GDM1 (cell line): ENCODE results near the gene VASP.

Experiments used
- DNase-seq: peaks from one replicate; lab custom pipeline; 2025; lab: John Stamatoyannopoulos, UW

Gene VASP

DNA sequence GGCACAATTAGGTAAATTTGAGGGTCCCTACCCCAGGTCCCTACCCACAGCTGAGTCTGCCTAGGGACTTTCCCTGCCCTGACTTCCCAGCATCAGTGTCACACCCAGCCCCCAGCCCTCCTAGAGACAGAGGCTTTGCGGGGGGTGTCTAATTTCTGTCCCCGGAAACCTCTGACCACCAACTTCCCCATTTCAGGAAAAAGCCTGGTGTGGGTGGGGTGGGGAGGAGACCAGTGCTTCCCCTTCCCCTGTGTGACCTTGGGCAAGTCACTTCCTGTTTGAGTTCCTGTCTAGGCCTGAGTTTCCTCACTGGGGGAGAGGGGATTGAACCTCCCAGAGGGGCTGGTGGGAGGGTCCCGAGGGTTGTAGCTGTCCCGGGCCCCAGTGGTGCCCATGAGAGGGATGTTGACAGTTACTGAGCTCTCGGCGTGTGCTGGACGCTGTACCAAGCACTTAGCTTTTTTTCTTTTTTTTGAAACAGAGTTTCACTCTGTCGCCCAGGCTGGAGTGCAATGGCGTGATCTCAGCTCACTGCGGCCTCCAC is 7.9 kb downstream of the VASP start:
- DNase-seq = peak; percentile 82

DNA sequence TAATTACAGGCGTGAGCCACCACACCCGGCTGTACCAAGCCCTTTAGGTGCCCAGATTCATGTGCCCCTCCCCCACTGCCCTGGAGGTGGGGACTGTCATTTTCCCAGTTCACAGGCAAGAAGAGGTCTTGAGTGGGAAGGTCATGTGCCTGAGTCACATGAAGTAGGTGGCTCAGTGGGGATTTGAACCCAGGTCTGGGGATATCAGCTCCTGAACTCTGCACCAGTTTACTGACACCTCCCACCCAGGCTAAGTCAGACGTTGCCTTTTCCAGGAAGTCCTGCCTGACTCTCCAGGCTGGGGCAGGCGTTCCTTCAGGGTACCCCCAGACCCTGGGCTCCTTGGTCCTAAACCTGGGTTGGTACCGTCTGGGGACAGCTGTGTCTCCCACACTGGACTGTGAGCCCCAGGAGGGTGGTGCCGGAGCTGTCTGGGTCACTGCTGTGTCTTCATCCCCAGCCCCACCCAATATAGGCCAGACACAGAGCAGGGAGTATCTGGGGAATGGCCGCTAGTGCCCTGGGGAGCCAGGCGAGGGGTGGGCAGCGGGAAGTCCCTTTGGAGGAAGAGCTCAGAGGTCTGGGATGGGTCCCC is 8.6 kb downstream of the VASP start:
- no peak for DNase-seq

DNA sequence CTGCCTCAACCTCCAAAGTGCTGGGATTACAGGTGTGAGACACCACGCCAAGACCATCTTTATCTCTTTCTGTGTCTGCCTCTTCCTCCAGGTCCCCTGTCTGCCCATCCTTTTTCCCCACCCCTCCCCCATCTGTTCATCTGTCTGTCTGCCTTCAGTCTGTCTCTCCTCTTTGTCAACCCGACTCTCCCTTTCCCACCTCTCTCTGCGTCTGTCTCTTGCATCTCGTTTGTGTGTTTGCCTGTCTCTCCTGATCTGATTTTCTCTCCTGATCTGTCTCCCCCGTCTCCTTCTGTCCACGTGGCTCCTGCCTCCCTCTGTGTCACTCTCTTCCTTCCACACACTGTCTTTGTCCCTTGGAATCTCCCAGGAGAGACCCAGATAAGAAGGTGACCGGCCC is 10.0 kb downstream of the VASP start:
- no peak for DNase-seq

DNA sequence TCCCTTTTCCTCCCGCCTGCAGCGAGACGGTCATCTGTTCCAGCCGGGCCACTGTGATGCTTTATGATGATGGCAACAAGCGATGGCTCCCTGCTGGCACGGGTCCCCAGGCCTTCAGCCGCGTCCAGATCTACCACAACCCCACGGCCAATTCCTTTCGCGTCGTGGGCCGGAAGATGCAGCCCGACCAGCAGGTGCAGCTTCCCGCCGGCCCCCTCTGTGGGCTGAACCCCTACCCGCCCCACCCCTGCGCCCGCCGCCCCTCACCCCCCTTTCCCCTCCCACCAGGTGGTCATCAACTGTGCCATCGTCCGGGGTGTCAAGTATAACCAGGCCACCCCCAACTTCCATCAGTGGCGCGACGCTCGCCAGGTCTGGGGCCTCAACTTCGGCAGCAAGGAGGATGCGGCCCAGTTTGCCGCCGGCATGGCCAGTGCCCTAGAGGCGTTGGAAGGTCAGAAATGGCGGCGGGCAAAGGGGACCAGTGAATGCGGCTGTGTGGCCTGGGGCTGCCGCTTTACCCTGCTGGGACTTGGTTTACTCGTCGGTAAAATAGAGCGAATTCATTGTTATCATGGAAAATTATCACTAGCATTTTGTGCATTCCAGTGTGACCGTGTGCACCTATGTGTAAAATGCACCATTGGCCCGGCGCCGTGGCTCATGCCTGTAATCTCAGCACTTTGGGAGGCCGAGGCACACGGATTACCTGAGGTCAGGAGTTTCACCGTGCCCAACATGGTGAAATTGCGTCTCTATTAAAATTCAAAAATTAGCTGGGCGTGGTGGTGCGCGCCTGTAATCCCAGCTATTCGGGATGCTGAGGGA is 10.6 kb downstream of the VASP start:
- no peak for DNase-seq

DNA sequence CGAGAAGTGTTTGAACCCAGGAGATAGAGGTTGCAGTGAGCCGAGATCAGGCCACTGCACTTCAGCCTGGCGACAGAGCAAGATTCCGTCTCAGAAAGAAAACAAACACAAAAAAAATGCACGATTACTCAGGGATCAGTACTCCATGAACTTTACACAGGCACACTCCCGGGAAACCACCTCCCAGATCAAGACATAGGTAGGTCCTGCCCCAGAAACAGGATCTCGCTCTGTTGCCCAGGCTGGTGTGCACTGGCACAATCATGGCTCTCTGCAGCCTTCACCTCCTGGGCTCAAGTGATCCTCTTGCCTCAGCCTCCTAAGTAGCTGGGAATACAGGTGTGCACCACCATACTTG is 11.2 kb downstream of the VASP start:
- no peak for DNase-seq

DNA sequence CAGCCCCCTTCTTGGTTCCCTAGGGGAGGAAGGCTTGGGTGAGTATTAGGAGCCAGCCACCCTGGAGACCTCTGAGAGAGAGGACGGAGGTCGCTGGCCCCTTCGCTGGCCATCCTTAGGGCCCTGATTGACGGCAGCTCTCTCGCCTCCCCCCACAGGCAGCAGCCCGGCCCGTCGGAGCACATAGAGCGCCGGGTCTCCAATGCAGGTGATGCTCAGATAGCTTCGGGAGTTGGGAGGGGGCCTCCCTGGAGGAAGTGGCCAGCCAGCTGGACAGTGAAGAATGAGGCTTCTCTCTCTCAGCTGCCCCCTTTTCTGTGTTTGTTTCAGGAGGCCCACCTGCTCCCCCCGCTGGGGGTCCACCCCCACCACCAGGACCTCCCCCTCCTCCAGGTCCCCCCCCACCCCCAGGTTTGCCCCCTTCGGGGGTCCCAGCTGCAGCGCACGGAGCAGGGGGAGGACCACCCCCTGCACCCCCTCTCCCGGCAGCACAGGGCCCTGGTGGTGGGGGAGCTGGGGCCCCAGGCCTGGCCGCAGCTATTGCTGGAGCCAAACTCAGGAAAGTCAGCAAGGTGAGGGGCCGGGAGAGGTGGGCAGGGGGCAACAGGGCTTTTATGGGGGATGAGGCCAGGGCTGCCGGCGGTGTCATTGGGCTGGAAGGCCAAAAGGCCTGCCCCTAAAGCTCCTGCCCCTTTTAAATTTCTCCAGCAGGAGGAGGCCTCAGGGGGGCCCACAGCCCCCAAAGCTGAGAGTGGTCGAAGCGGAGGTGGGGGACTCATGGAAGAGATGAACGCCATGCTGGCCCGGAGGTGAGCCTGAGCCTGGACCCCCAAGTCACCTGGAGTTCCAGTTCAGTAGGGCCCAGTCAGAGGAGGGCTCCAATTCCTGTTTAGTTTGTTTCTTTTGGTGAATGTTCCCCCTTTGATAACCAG is 15.0 kb downstream of the VASP start:
- no peak for DNase-seq

DNA sequence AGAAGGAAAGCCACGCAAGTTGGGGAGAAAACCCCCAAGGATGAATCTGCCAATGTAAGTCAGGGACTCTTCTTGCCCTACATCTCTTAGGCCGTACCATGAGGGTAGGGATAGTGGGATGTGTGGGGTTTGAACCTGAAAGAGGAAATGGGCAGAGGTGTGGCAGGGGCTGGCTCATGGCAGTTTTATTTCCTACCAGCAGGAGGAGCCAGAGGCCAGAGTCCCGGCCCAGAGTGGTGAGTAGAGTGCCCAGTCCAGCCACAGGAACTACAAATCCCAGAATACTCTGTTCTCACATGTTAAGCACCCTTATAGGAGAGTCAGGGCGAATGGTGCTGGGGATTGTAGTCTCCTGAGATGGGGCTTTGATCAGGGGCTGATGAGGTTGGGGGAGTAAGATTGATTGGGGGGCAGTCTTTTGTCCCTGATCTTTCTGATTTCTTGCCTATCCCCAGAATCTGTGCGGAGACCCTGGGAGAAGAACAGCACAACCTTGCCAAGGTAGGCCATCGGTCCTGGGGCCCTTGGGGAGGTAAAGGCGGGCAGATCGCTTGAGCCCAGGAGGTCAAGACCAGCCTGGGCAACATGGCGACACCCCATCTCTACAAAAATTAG is 16.5 kb downstream of the VASP start:
- peak; percentile 48 for DNase-seq

DNA sequence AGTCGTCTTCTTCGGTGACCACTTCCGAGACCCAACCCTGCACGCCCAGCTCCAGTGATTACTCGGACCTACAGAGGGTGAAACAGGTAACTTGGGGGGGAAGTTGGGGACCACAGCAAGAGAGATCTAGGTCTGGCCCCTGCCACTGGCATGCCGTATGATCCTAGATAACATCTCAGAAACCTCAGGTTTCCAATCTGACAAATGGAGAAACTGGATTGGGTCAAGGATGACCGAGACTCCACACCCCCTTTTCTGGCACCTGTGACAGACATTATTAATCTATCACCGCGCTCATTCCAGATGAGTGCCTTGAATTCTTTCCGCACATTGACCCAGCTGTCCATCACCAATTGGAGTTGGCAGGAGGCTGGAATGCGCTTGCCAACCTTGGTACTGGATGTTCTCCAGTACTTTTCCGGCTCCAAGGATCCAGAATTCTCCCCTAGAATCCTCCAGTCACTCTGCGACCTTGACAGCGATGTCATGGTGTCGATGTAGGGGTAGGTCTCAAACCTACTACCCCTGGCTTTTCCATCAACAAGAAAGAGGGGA is 17.4 kb downstream of the VASP start:
- DNase-seq = no peak

DNA sequence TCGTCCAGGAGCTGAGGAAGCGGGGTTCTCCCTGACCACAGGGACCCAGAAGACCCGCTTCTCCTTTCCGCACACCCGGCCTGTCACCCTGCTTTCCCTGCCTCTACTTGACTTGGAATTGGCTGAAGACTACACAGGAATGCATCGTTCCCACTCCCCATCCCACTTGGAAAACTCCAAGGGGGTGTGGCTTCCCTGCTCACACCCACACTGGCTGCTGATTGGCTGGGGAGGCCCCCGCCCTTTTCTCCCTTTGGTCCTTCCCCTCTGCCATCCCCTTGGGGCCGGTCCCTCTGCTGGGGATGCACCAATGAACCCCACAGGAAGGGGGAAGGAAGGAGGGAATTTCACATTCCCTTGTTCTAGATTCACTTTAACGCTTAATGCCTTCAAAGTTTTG is 18.9 kb downstream of the VASP start:
- DNase-seq = no peak

DNA sequence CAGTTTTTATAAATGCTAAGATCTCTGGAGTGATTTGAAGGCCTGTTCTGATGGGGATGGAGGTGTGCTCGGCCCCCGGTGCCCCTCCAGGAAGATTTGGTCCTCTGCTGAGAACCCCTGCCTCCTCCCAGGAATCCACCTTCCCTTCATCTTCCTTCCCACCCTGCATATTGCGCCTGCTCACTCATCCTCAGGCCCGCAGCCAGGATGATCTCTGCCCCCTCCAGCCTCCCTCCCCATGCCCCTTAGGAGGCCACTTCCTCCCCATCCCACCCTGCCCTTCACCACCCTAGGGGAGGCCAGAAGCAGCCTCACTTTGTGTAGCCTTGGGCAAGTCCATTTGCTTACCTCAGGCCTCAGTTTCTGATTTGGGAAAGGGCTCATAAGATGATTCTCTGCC is 19.7 kb downstream of the VASP start:
- no peak for DNase-seq

DNA sequence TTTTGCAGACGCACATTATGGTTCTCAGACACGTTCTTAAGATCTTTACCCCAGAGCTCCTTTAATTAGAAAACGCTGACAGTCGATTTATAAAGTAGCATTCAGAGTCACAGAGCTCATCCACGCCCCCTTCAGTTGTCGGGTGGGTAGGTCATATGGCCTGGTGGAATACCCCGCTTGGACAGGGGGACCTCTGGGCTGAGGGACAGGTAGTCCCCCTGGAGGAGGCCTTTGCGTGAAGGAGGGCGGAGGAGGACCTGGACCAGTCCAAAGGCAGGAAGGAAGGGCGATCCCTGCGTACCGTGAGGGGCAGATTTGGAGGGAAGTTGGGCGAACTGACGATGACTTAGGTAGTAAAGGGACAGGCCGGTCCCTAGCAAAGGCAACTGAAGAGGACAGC is 20.5 kb downstream of the VASP start:
- DNase-seq = no peak

DNA sequence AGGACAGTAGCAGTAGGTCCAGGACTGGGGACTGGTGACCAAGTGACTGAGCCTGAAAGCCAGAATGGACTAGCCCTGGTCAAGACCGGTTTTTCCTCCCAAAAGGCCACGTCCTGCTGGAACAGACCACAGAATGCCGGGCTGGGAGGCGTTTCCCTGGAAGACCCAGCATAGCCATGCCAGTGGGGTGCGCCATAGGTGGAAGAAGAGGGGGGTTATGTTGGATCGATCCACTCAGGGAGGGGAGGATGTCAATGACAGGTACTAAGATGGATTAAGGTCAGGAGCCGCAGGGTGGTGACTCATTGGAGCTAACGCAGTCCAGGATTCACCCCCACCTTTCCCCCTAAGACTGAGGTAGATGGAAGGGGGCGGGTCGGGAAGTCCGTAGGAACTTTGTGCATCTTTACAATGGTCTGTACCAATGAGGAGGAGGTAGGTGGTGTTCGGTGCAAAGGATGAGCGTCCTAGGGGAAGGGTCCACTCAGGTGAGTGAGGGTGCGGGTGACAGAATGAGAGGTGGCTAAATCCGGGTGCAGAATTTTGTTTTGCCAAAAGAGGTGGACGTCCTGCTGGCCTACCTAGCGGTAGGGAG is 21.0 kb downstream of the VASP start:
- no peak for DNase-seq

DNA sequence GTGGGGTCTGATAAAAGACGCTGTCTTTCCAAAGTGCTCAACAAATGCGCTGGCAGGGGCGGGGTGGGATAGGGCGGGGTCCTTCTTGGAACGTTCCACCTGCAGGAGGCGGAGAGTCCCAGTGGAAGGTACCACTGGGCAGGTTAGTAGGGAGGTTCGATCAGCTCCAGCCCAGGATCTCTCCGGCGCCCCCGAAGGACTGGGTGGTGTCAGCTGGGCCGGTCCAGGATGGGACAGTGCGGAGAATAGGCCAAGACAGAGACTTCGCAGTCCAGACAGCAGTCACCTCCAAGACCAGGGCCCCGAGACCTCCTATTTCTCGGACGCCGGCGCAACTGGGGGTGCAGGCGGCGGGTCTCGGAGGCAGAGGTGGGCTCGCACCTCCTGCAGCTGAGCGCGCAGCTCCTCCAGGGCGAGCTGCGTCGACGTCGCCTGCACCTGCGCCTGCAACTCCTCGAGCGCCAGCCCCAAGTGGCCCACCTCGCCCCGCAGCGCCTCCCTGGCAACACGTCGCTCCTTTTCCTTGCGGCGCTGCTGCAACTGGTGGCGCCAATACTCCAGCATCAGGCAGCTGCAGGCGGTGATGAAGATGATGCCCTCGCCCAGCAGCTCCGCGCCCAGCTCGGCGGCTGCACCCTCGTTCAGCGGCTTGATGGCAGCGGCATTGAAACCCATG is 21.6 kb downstream of the VASP start:
- DNase-seq = no peak

DNA sequence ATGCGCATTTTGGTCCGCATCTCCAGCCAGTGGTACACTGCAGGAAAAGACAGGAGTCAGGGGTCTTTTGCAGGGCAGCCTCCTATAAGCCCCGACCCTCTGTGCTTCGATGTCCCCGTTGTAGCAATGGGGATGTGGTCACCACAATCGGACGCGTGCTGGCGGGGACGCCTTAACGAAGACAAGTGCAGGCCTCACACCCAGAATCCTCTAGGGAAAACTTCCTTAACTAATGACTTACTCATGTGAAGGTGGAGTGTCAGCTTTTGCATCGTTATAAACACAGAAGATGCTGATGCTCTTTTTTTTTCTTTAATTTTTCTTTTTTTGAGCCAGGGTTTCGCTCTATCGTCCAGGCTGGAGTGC is 22.1 kb downstream of the VASP start:
- no peak for DNase-seq

DNA sequence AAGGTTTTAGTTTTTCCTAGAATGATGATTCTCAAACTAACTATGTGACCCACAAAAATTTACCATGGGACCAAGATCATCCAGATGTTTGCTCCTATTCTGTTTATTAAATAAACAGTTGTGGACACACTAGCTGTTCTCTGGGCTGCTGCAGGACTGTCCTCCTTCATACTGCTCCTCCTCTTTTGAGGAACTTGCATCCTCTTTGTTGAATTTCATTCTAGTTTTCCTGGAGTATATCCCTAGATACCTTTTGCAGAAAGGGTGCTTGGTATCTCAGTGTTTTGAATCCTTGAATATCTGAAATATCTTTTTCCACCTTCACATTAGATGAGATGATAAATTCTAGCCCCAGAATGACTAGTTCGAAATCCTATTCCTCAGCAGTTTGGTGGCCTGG is 24.1 kb downstream of the VASP start:
- no peak for DNase-seq

DNA sequence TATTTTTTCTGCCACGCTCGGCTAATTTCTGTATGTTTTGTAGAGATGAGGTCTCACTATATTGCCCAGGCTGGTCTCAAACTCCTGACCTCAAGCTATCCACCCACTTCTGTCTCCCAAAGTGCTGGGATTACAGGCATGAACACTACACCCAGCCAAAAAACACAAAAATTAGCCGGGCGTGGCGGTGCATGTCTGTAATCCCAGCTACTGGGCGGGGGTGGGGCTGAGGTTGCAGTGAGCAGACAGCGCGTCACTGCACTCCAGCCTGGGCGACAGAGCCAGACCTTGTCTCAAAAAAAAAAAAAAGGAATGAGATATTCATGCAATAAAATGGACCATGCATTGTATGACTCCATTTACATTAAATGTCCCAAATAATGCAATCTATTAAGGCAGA is 32.2 kb downstream of the VASP start:
- DNase-seq = no peak

DNA sequence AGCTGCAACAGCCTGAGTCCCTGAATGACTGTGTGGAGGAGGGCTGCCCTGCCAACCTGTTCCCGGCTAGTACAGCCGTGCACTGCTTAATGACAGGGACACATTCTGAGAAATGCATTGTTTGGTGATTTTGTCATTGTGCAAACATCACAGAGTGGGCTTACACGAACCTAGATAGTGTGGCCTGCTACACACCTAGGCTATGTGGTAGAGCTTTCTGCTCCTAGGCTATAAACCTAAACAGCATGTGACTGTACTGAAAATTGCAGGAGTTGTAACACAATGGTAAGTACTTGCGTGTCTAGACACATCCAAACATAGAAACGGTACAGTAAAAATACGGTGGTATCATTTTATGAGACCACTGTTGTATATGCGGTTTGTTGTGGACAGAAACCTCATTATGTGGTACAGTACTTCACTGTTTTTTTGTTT is 35.0 kb downstream of the VASP start:
- DNase-seq = no peak

DNA sequence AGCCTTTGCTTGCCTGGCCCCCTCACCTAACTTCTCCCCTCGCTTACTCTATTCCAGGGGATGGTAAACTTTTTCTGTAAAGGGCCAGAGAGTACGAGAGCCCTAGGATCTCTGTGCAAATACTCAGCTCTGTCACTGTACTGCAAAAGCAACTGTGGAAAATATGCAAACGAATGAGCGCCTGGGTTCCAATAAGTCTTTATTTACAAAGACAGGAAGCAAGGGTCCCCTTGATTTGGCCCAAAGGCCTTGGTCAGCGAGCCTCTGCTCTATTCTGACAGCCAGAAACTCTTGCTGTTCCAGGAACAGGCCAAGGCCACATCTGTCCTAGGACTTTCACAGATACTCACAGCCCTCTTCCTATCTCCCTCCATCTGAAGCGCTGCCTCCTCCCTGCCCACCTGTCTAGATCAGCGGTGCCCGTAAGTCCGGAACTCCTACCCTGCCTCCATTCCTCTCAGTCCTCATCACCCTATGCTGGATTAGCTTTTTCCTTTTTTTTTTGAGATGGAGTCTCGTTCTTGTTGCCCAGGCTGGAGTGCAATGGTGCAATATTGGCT is 40.0 kb downstream of the VASP start:
- no peak for DNase-seq

DNA sequence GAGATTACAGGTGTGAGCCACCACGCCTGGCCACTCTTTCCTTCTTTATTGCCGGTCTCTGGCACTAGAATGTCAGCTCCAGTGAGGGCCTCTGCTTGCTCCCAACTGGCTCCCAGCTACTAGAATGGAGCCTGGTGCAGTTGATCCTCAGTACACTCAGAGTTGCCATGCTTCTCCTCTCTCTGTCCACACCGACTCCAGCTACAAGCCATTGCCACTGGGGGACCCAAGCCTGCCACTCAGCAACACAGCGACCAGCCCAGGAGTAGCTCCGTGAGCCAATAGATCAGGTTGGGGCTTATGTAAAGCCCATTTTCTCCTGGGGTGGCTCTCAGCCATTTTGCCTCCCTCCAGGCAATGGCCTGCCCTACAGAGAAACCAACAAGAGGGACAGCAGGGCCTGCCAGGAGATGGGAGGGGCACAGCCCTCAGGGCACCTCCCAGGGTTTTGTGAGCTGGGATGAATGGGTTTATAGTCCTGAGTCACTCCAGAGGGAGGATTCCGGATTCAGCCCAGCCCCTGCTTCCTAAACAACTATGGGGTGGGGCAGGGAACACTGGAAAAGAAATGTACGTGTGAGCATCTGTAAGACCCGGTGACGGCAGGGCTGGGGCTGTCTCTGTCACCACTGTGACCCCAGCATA is 40.8 kb downstream of the VASP start:
- DNase-seq = no peak

DNA sequence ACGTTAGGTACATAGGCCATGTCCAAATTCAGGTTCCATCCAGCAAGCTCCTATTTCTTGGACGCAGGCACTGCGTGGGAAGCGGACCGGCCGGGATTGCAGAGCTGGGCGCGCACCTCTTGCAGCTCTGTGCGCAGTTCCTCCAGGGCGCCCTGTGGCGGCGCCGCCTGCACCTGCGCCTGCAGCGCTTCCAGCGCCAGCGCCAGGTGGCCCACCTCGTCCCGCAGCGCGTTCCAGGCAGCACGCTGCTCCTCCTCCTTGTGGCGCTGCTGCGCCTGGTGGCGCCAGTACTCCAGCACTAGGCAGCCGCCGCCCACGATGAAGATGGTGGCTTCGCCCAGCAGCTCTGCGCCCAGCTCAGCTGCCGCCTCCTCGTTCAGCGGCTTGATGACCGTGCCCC is 46.2 kb downstream of the VASP start:
- DNase-seq = no peak
